H1 (cell line): Measurements from ENCODE around the gene KCNIP2. TPM values are rescaled to one million over a fixed set of nuclear protein-coding genes. Genes with fewer than 3 reads are reported as not detected.

ENCODE experiments used
- CTCF ChIA-PET: fragments of 300-600 bp; sonication (Branson Sonifier 250); formaldehyde crosslinking; loops from one replicate; lab custom pipeline; 2021; ENCODE audit not compliant: partially characterized antibody; lab: Charles Lee
- POLR2A ChIA-PET: fragments of 300-600 bp; sonication (Branson Sonifier 250); formaldehyde crosslinking; loops from one replicate; lab custom pipeline; 2021; ENCODE audit warnings: inconsistent platforms; ENCODE audit not compliant: partially characterized antibody; lab: Charles Lee
- DNase-seq, 2 experiments: peaks; one replicate each; pipeline versions ENCODE4 v3.0.0 to v3.0.0-alpha.2; 2010 to 2022; ENCODE audit warnings: low spot score in 2 of 2, low read depth in 1 of 2, mixed read lengths in 1 of 2
- FAIRE-seq: peaks from 2 replicates; lab custom pipeline; 2011; peaks lifted over from hg19 to GRCh38; lab: Jason Lieb, UNC
- H2AFZ ChIP-seq: 2 replicates; pipeline ENCODE4 v1.8.1; 2012; ENCODE audit warnings: low read length, inconsistent platforms
- H2AK5ac ChIP-seq: 2 replicates; pipeline ENCODE4 v1.6.1; 2013; ENCODE audit warnings: low read depth, low read length
- H2BK120ac ChIP-seq: replicated peaks from 2 replicates; pipeline ENCODE3; 2013; ENCODE audit warnings: low read depth, low read length, inconsistent platforms
- H2BK12ac ChIP-seq: 2 replicates; pipeline ENCODE4 v1.6.1; 2013; ENCODE audit warnings: low read depth, low read length
- H2BK15ac ChIP-seq: 2 replicates; pipeline ENCODE4 v1.6.1; 2013; ENCODE audit warnings: low read length
- H2BK20ac ChIP-seq: 2 replicates; pipeline ENCODE4 v1.6.1; 2013; ENCODE audit warnings: low read length
- H2BK5ac ChIP-seq: 2 replicates; pipeline ENCODE4 v1.6.1; 2013; ENCODE audit warnings: low read depth, low read length
- H3K14ac ChIP-seq: 2 replicates; pipeline ENCODE4 v1.6.1; 2013; ENCODE audit warnings: inconsistent platforms; ENCODE audit not compliant: insufficient read length
- H3K18ac ChIP-seq: 2 replicates; pipeline ENCODE4 v1.6.1; 2013; ENCODE audit warnings: low read length; ENCODE audit errors: extremely low read depth
- H3K23ac ChIP-seq: 2 replicates; pipeline ENCODE4 v1.6.1; 2013; ENCODE audit warnings: inconsistent platforms; ENCODE audit not compliant: insufficient read length
- H3K23me2 ChIP-seq: 2 replicates; pipeline ENCODE4 v1.6.1; 2013; ENCODE audit warnings: low read depth, low read length
- H3K27ac ChIP-seq: 2 replicates; pipeline ENCODE4 v1.6.1; 2011; ENCODE audit warnings: low read depth, low read length, inconsistent platforms
- H3K27me3 ChIP-seq, 4 experiments: replicated peaks in 1 of 4; 1 replicate in 1 of 4; 2 replicates in 3 of 4; pipeline versions ENCODE4 v1.6.1 to v1.8.1; 2011 to 2013; ENCODE audit warnings: low read length in 3 of 4, mild to moderate bottlenecking in 3 of 4, inconsistent platforms in 2 of 4, mixed read lengths in 2 of 4, moderate library complexity in 1 of 4; ENCODE audit not compliant: control insufficient read depth in 3 of 4, insufficient read depth in 3 of 4; ENCODE audit errors: extremely low read depth in 1 of 4
- H3K36me3 ChIP-seq, 4 experiments: 2 replicates each; pipeline versions ENCODE4 v1.6.1 to v1.8.1; 2011 to 2013; ENCODE audit warnings: mild to moderate bottlenecking in 4 of 4, low read length in 3 of 4, moderate library complexity in 2 of 4, control low read depth in 1 of 4, inconsistent platforms in 1 of 4; ENCODE audit not compliant: insufficient read depth in 4 of 4, control insufficient read depth in 2 of 4
- H3K4ac ChIP-seq: replicated peaks from 2 replicates; pipeline ENCODE3; 2013; ENCODE audit warnings: low read length, low read depth, mixed read lengths, inconsistent platforms; ENCODE audit not compliant: insufficient read length
- H3K4me1 ChIP-seq, 4 experiments: replicated peaks in 1 of 4; 1 replicate in 1 of 4; 2 replicates in 3 of 4; pipeline versions ENCODE4 v1.6.1 to v1.8.1; 2011 to 2013; ENCODE audit warnings: low read length in 3 of 4, inconsistent platforms in 2 of 4, mixed read lengths in 1 of 4; ENCODE audit not compliant: insufficient read depth in 4 of 4, control insufficient read depth in 3 of 4
- H3K4me2 ChIP-seq, 2 experiments: 2 replicates each; pipeline versions ENCODE4 v1.6.1 to v1.8.1; 2011 to 2013; ENCODE audit warnings: low read depth in 2 of 2, low read length in 2 of 2, control low read depth in 1 of 2, inconsistent platforms in 1 of 2, mild to moderate bottlenecking in 1 of 2; ENCODE audit not compliant: insufficient read depth in 1 of 2
- H3K4me3 ChIP-seq, 4 experiments: fragments of 200-600, 300-600 bp in 1 of 4; sonication (generic), shearing (Covaris generic), sonication (Bioruptor Twin) in 1 of 4; 2 replicates each; pipeline versions ENCODE4 v1.5.1 to v1.8.1; 2011 to 2016; ENCODE audit warnings: low read length in 4 of 4, low read depth in 3 of 4, control low read depth in 2 of 4, inconsistent platforms in 2 of 4, mild to moderate bottlenecking in 2 of 4, mixed read lengths in 1 of 4, moderate library complexity in 1 of 4; ENCODE audit not compliant: insufficient read depth in 2 of 4; ENCODE audit errors: extremely low read depth in 1 of 4
- H3K56ac ChIP-seq: replicated peaks from 2 replicates; pipeline ENCODE3; 2013; ENCODE audit warnings: low read depth, mild to moderate bottlenecking, mixed read lengths, low read length, inconsistent platforms; ENCODE audit not compliant: insufficient read length
- H3K79me1 ChIP-seq: 2 replicates; pipeline ENCODE4 v1.6.1; 2013; ENCODE audit warnings: low read depth, low read length, control low read depth
- H3K79me2 ChIP-seq, 2 experiments: 2 replicates each; pipeline versions ENCODE4 v1.6.1 to v1.8.1; 2012 to 2013; ENCODE audit warnings: low read length in 2 of 2, mild to moderate bottlenecking in 2 of 2, inconsistent platforms in 1 of 2; ENCODE audit not compliant: insufficient read depth in 2 of 2, control insufficient read depth in 1 of 2
- H3K9ac ChIP-seq, 4 experiments: replicated peaks in 1 of 4; 1 replicate in 1 of 4; 2 replicates in 3 of 4; pipeline versions ENCODE4 v1.6.1 to v1.8.1; 2011 to 2013; ENCODE audit warnings: low read depth in 3 of 4, low read length in 3 of 4, control low read depth in 2 of 4, mild to moderate bottlenecking in 2 of 4, moderate library complexity in 2 of 4, inconsistent platforms in 1 of 4; ENCODE audit errors: extremely low read depth in 1 of 4
- H3K9me3 ChIP-seq, 2 experiments: 2 replicates each; pipeline versions ENCODE4 v1.6.1 to v1.8.1; 2012 to 2013; ENCODE audit warnings: mild to moderate bottlenecking in 2 of 2, moderate library complexity in 2 of 2, control low read depth in 1 of 2, inconsistent platforms in 1 of 2, low read depth in 1 of 2, low read length in 1 of 2, mixed read lengths in 1 of 2; ENCODE audit not compliant: insufficient read depth in 2 of 2
- H4K20me1 ChIP-seq, 2 experiments: replicated peaks in 1 of 2; 2 replicates each; pipeline versions ENCODE3 to v1.8.1; 2011 to 2013; ENCODE audit warnings: inconsistent platforms in 2 of 2, low read length in 2 of 2, mild to moderate bottlenecking in 1 of 2; ENCODE audit not compliant: insufficient read depth in 2 of 2, control insufficient read depth in 1 of 2
- H4K5ac ChIP-seq: 2 replicates; pipeline ENCODE4 v1.6.1; 2013; ENCODE audit warnings: low read length, low read depth, mixed read lengths, inconsistent platforms; ENCODE audit not compliant: insufficient read length
- H4K8ac ChIP-seq: 2 replicates; pipeline ENCODE4 v1.8.0; 2013; ENCODE audit warnings: mild to moderate bottlenecking, moderate library complexity, low read length, inconsistent platforms; ENCODE audit not compliant: insufficient read depth; ENCODE audit errors: extremely low read depth
- H4K91ac ChIP-seq: replicated peaks from 2 replicates; pipeline ENCODE3; 2013; ENCODE audit warnings: low read length, mixed read lengths, inconsistent platforms; ENCODE audit not compliant: insufficient read length
- BCL11A ChIP-seq, 2 experiments: IDR thresholded peaks; one replicate each; pipeline ENCODE4 v1.6.1; 2011; ENCODE audit warnings: low read depth in 2 of 2, low read length in 2 of 2, mild to moderate bottlenecking in 2 of 2
- GABPA ChIP-seq: IDR thresholded peaks from 2 replicates; pipeline ENCODE4 v1.6.1; 2011; ENCODE audit warnings: mild to moderate bottlenecking, low read length, moderate library complexity, borderline replicate concordance; ENCODE audit not compliant: insufficient read depth
- SP1 ChIP-seq: IDR thresholded peaks from 2 replicates; pipeline ENCODE4 v1.6.1; 2011; ENCODE audit warnings: low read depth, low read length
- SP2 ChIP-seq: IDR thresholded peaks from 2 replicates; pipeline ENCODE4 v1.6.1; 2012; ENCODE audit warnings: mild to moderate bottlenecking, low read length, inconsistent platforms
- SP4 ChIP-seq: IDR thresholded peaks from 2 replicates; pipeline ENCODE4 v1.6.1; 2012; ENCODE audit warnings: low read length, inconsistent platforms
- WGBS, 2 experiments: shearing (Covaris generic) in 1 of 2; methylation state at CpG; one replicate each; pipeline versions ENCODE4 v1.1.6 to v1.1.7; 2013 to 2015; ENCODE audit warnings: low lambda C conversion rate in 2 of 2, mixed read lengths in 2 of 2, inconsistent platforms in 1 of 2, low coverage in 1 of 2, missing lambda C conversion rate in 1 of 2; ENCODE audit not compliant: insufficient replicate concordance in 2 of 2, insufficient coverage in 1 of 2, insufficient read length in 1 of 2; ENCODE audit errors: extremely low coverage in 1 of 2, missing lambda C conversion rate in 1 of 2; 5-methylcytosine and 5-hydroxymethylcytosine counted together
- polyA plus RNA-seq, 7 experiments: library from polyadenylated mRNA; depleted of rRNA in 3 of 7; stranded (reverse) in 5 of 7; unstranded in 2 of 7; fragments of >200 nt in 5 of 7; fragments of 200-250 nt in 2 of 7; gene quantifications; 1 replicate in 5 of 7; 2 replicates in 1 of 7; 4 replicates in 1 of 7; pipeline versions ENCODE4 v1.2.1 to v1.2.3, GENCODE V29; 2011 to 2013; ENCODE audit warnings: missing spikeins in 2 of 7, mixed read lengths in 2 of 7
- total RNA-seq: library from RNA; stranded (reverse); fragmentation: NEBNext Ultra II Directional; extraction: Animal tissue kit (Norgen Biotek cat#: 25700); gene quantifications from 2 replicates; pipeline ENCODE4 v1.2.1, GENCODE V29; 2021

Gene KCNIP2
- total and polyA plus RNA-seq, 2 of the 8 experiments (the other 6 are each of a cell fraction or from before 2014, with no cell fraction given) = 2.7 to 6.0 TPM

DNA sequence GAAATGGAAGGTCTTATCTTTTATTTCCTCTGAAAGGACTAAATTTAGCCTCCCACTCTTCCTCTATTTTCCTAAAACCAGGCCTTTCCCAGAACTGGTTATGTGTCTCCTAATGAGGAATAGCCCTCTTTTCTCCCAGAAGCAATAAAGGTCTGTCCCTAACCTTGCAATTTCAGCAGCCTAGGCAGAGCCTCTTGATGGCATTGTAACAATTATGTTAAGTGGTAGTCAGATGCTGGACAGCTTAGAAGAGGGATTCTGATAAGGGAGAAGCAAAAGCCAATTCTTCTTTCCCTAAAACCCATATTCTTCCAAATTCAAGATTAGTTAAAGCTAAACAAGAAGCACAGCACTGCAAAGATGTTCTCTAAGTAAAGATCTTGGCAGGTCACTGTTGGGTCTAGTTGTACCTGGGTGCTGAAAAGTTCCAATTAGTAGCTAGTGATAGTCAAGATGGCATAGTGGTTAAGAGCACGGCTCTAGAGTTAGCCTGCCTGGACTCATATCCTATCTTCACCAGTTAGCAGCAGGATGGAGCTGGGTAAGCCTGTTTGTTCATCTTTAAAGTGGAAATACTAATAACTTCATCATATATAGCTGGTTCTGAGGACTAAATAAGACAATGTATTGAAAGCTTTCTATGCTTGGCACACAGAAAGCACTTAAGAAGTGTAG, 14.3 kb upstream of the KCNIP2 start:
- no peak overlapping the region for H2BK15ac ChIP-seq
- FAIRE-seq = no peak
- CTCF ChIA-PET = interaction anchor here (0.7 to 8.3 kb wide), 13 partner anchors 8 to 215 kb away, joined by 3 to 70 read pairs (median 5); partner anchors contain the start of gene KCNIP2

More for the DNA sequence above, 14.3 kb upstream of the KCNIP2 start:
- H3K23ac ChIP-seq = no peak overlapping the region
- DNase-seq = no peak
- no peaks in the 10 kb centered on the region for H3K23me2 ChIP-seq
- H3K27me3 ChIP-seq = no peaks in the 10 kb centered on the region; a peak in 1 of 7 replicates
- H3K4me2 ChIP-seq = no peak overlapping the region
- no peak for TF ChIP-seq GABPA
- TF ChIP-seq SP2 = no peak
- no peak for TF ChIP-seq SP1
- no peak for TF ChIP-seq SP4
- TF ChIP-seq BCL11A (IDR thresholded peaks at IDR 0.05; ENCODE audit: low read depth in 2 of 2, low read length in 2 of 2) = no peak
- H2AFZ ChIP-seq = no peak overlapping the region
- POLR2A ChIA-PET = interaction anchor here (1.7 kb wide), 1 partner anchor 39 kb away, joined by 3 read pairs; the partner anchor contains the start of gene OGA
- H3K79me1 ChIP-seq = no peaks in the 10 kb centered on the region; the same call in 1 of the 2 replicates
- H3K9ac ChIP-seq = no peak overlapping the region
- H3K14ac ChIP-seq = no peak overlapping the region
- H3K36me3 ChIP-seq = no peaks in the 10 kb centered on the region; a peak in 1 of 8 replicates
- H2BK12ac ChIP-seq = no peak overlapping the region
- H2BK5ac ChIP-seq = no peak overlapping the region
- H4K91ac ChIP-seq = no peak overlapping the region
- H3K79me2 ChIP-seq = no peaks in the 10 kb centered on the region
- H3K4me3 ChIP-seq = no peak overlapping the region
- no peak overlapping the region for H2BK120ac ChIP-seq
- WGBS, 2 experiments = 88% methylated on average over 1 of the region's 1 CpG; no CpG with 5 or more reads in 1 of the 2 experiments
- no peak overlapping the region for H3K18ac ChIP-seq
- H3K27ac ChIP-seq = no peak overlapping the region
- no peak overlapping the region for H3K4ac ChIP-seq
- no peak overlapping the region for H2BK20ac ChIP-seq
- no peak overlapping the region for H3K56ac ChIP-seq
- H4K5ac ChIP-seq = no peak overlapping the region
- no peaks in the 10 kb centered on the region for H3K4me1 ChIP-seq
- no peak overlapping the region for H4K8ac ChIP-seq
- H3K9me3 ChIP-seq = peaks cover 0 to 6% of the 10 kb centered on the region in 2 experiments; a peak in 2 of 4 replicates
- no peaks in the 10 kb centered on the region for H4K20me1 ChIP-seq
- no peak overlapping the region for H2AK5ac ChIP-seq
